Measurements from ENCODE around the gene VCX3B. TPM values are rescaled to one million over a fixed set of nuclear protein-coding genes. Genes with fewer than 3 reads are reported as not detected.
"Not testable (repeated sequence)": the region's sequence is repeated elsewhere in the genome, so short reads cannot be mapped to it uniquely, and the experiment has no call there.

The VCX3B gene
- total and polyA plus RNA-seq, 2 of the 8 experiments (the other 6 are each of a cell fraction or from before 2014, with no cell fraction given): not detected

GRCh38 chrX:8484360-8484949 is 19.8 kb downstream of the VCX3B start:
- WGBS, 2 experiments (ENCODE audit: extremely low coverage in 1 of 2, insufficient coverage in 1 of 2, insufficient read length in 1 of 2, insufficient replicate concordance in 2 of 2, low coverage in 1 of 2, low lambda C conversion rate in 2 of 2, missing lambda C conversion rate in 1 of 2): 78% methylated on average over 8 of the region's 8 CpGs; no CpG with 5 or more reads in 1 of the 2 experiments
- H3K36me3 ChIP-seq (ENCODE audit: control insufficient read depth in 2 of 4, insufficient read depth in 4 of 4, low read length in 3 of 4): no peaks in the 10 kb centered on the region

GRCh38 chrX:8495036-8495435 is 30.4 kb downstream of the VCX3B start:
- H3K79me1 ChIP-seq (ENCODE audit: low read depth, low read length); H2BK5ac ChIP-seq (ENCODE audit: low read depth, low read length); H3K23ac ChIP-seq (ENCODE audit: insufficient read length); H4K5ac ChIP-seq (ENCODE audit: insufficient read length, low read depth, low read length); H4K91ac ChIP-seq (replicated peaks; ENCODE audit: insufficient read length, low read length); H3K4me1 ChIP-seq (replicated peaks in 1 of 4; ENCODE audit: control insufficient read depth in 3 of 4, insufficient read depth in 4 of 4, low read length in 3 of 4); H3K18ac ChIP-seq (ENCODE audit: extremely low read depth, low read length); H3K4me2 ChIP-seq (ENCODE audit: insufficient read depth in 1 of 2, low read depth in 2 of 2, low read length in 2 of 2); H3K4ac ChIP-seq (replicated peaks; ENCODE audit: insufficient read length, low read depth, low read length); H2BK120ac ChIP-seq (replicated peaks; ENCODE audit: low read depth, low read length); H3K36me3 ChIP-seq (ENCODE audit: control insufficient read depth in 2 of 4, insufficient read depth in 4 of 4, low read length in 3 of 4); H3K23me2 ChIP-seq (ENCODE audit: low read depth, low read length); CTCF ChIA-PET (ENCODE audit: partially characterized antibody); H3K27me3 ChIP-seq (replicated peaks in 1 of 4; ENCODE audit: control insufficient read depth in 3 of 4, extremely low read depth in 1 of 4, insufficient read depth in 3 of 4, low read length in 3 of 4); H3K4me3 ChIP-seq (ENCODE audit: extremely low read depth in 1 of 4, insufficient read depth in 2 of 4, low read depth in 3 of 4, low read length in 4 of 4); H2AK5ac ChIP-seq (ENCODE audit: low read depth, low read length); H4K8ac ChIP-seq (ENCODE audit: extremely low read depth, insufficient read depth, low read length); H2BK12ac ChIP-seq (ENCODE audit: low read depth, low read length); H3K56ac ChIP-seq (replicated peaks; ENCODE audit: insufficient read length, low read depth, low read length); H3K79me2 ChIP-seq (ENCODE audit: control insufficient read depth in 1 of 2, insufficient read depth in 2 of 2, low read length in 2 of 2); H3K9ac ChIP-seq (replicated peaks in 1 of 4; ENCODE audit: extremely low read depth in 1 of 4, low read depth in 3 of 4, low read length in 3 of 4); H3K14ac ChIP-seq (ENCODE audit: insufficient read length); DNase-seq (ENCODE audit: low read depth in 1 of 2, low spot score in 2 of 2); H4K20me1 ChIP-seq (replicated peaks in 1 of 2; ENCODE audit: control insufficient read depth in 1 of 2, insufficient read depth in 2 of 2, low read length in 2 of 2); H2AFZ ChIP-seq (ENCODE audit: low read length); H2BK15ac ChIP-seq (ENCODE audit: low read length); H3K27ac ChIP-seq (ENCODE audit: low read depth, low read length); H2BK20ac ChIP-seq (ENCODE audit: low read length); POLR2A ChIA-PET (ENCODE audit: partially characterized antibody); H3K9me3 ChIP-seq (ENCODE audit: insufficient read depth in 2 of 2, low read depth in 1 of 2, low read length in 1 of 2): not testable (repeated sequence)
- 94% methylated on average over 4 of the region's 4 CpGs; no CpG with 5 or more reads in 1 of the 2 experiments for WGBS, 2 experiments (ENCODE audit: extremely low coverage in 1 of 2, insufficient coverage in 1 of 2, insufficient read length in 1 of 2, insufficient replicate concordance in 2 of 2, low coverage in 1 of 2, low lambda C conversion rate in 2 of 2, missing lambda C conversion rate in 1 of 2)
- FAIRE-seq: peak; percentile 74

More at GRCh38 chrX:8484360-8484949, 19.8 kb downstream of the VCX3B start:
- H4K8ac ChIP-seq (ENCODE audit: extremely low read depth, insufficient read depth, low read length): no peak overlapping the region
- no peak overlapping the region for H2BK20ac ChIP-seq (ENCODE audit: low read length)
- H3K27ac ChIP-seq (ENCODE audit: low read depth, low read length): no peak overlapping the region
- no peak for TF ChIP-seq EZH2 (IDR thresholded peaks at IDR 0.05; ENCODE audit: low read depth, low read length, severe bottlenecking)
- no peak for TF ChIP-seq GTF2F1 (IDR thresholded peaks at IDR 0.05; ENCODE audit: borderline replicate concordance, low read depth, low read length)
- TF ChIP-seq BCL11A (IDR thresholded peaks at IDR 0.05; ENCODE audit: low read depth in 2 of 2, low read length in 2 of 2): no peak
- no peaks in the 10 kb centered on the region for H4K20me1 ChIP-seq (replicated peaks in 1 of 2; ENCODE audit: control insufficient read depth in 1 of 2, insufficient read depth in 2 of 2, low read length in 2 of 2)
- no peaks in the 10 kb centered on the region for H3K9me3 ChIP-seq (ENCODE audit: insufficient read depth in 2 of 2, low read depth in 1 of 2, low read length in 1 of 2)
- H3K79me2 ChIP-seq (ENCODE audit: control insufficient read depth in 1 of 2, insufficient read depth in 2 of 2, low read length in 2 of 2): no peaks in the 10 kb centered on the region
- CTCF ChIA-PET (ENCODE audit: partially characterized antibody): no interaction called here
- H3K4me3 ChIP-seq (ENCODE audit: extremely low read depth in 1 of 4, insufficient read depth in 2 of 4, low read depth in 3 of 4, low read length in 4 of 4): no peak overlapping the region
- H2AFZ ChIP-seq (ENCODE audit: low read length): no peak overlapping the region
- H3K27me3 ChIP-seq (replicated peaks in 1 of 4; ENCODE audit: control insufficient read depth in 3 of 4, extremely low read depth in 1 of 4, insufficient read depth in 3 of 4, low read length in 3 of 4): no peaks in the 10 kb centered on the region
- DNase-seq (ENCODE audit: low read depth in 1 of 2, low spot score in 2 of 2) (no peak), FAIRE-seq (peak; percentile 68)
- H4K5ac ChIP-seq (ENCODE audit: insufficient read length, low read depth, low read length): no peak overlapping the region
- H3K9ac ChIP-seq (replicated peaks in 1 of 4; ENCODE audit: extremely low read depth in 1 of 4, low read depth in 3 of 4, low read length in 3 of 4): no peak overlapping the region
- no peak overlapping the region for H2AK5ac ChIP-seq (ENCODE audit: low read depth, low read length)
- H3K56ac ChIP-seq (replicated peaks; ENCODE audit: insufficient read length, low read depth, low read length): no peak overlapping the region
- H3K4me1 ChIP-seq (replicated peaks in 1 of 4; ENCODE audit: control insufficient read depth in 3 of 4, insufficient read depth in 4 of 4, low read length in 3 of 4): no peaks in the 10 kb centered on the region
- H3K23ac ChIP-seq (ENCODE audit: insufficient read length): no peak overlapping the region
- no peak overlapping the region for H2BK120ac ChIP-seq (replicated peaks; ENCODE audit: low read depth, low read length)
- no peaks in the 10 kb centered on the region for H3K79me1 ChIP-seq (ENCODE audit: low read depth, low read length)
- H2BK5ac ChIP-seq (ENCODE audit: low read depth, low read length): no peak overlapping the region
- no peak overlapping the region for H3K14ac ChIP-seq (ENCODE audit: insufficient read length)
- no peaks in the 10 kb centered on the region for H3K23me2 ChIP-seq (ENCODE audit: low read depth, low read length)
- H4K91ac ChIP-seq (replicated peaks; ENCODE audit: insufficient read length, low read length): no peak overlapping the region
- H3K4ac ChIP-seq (replicated peaks; ENCODE audit: insufficient read length, low read depth, low read length): no peak overlapping the region
- H2BK15ac ChIP-seq (ENCODE audit: low read length): no peak overlapping the region
- no peak overlapping the region for H2BK12ac ChIP-seq (ENCODE audit: low read depth, low read length)
- POLR2A ChIA-PET (ENCODE audit: partially characterized antibody): no interaction called here
- H3K18ac ChIP-seq (ENCODE audit: extremely low read depth, low read length): no peak overlapping the region
- no peak overlapping the region for H3K4me2 ChIP-seq (ENCODE audit: insufficient read depth in 1 of 2, low read depth in 2 of 2, low read length in 2 of 2)
